Heart left ventricle (tissue), 16 donors: ENCODE measurements around the gene RND1. TPM values are rescaled to one million over a fixed set of nuclear protein-coding genes. Genes with fewer than 3 reads are reported as not detected.
A peak's percentile ranks its signal among the peaks of the same experiment; 100 is the strongest.

Source experiments
- ATAC-seq, 4 donors: fragments of 200-7000 bp; cut with Tn5 transposase; one replicate each; pipeline ENCODE4 v1.9.1; 2020 to 2022; ENCODE audit warnings: moderate library complexity in 4 of 4, mild to moderate bottlenecking in 3 of 4, moderate number of reproducible peaks in 1 of 4
- DNase-seq, 5 donors: peaks; one replicate each; pipeline ENCODE4 v3.0.0-alpha.2; 2020
- H3K27ac ChIP-seq, 12 donors: fragments of 200-600 bp; sonication (generic) in 4 of 12; one replicate each; pipeline versions ENCODE4 v1.5.0 to v1.8.0; 2016 to 2022; ENCODE audit warnings: mild to moderate bottlenecking in 2 of 12
- H3K27me3 ChIP-seq, 9 donors: fragments of 200-600 bp; sonication (generic) in 2 of 9; one replicate each; pipeline versions ENCODE4 v1.5.1 to v1.8.0; 2016 to 2022; ENCODE audit warnings: mild to moderate bottlenecking in 3 of 9
- H3K36me3 ChIP-seq, 9 donors: fragments of 200-600 bp; sonication (generic) in 2 of 9; one replicate each; pipeline versions ENCODE4 v1.5.0 to v1.8.0; 2018 to 2022; ENCODE audit warnings: mild to moderate bottlenecking in 2 of 9
- H3K4me1 ChIP-seq, 12 donors: fragments of 200-600 bp; sonication (generic) in 4 of 12; one replicate each; pipeline versions ENCODE4 v1.5.0 to v1.8.0; 2016 to 2022; ENCODE audit warnings: mild to moderate bottlenecking in 3 of 12
- H3K4me3 ChIP-seq, 12 donors: fragments of 200-600 bp; sonication (generic) in 4 of 12; one replicate each; pipeline versions ENCODE4 v1.5.0 to v1.8.0; 2017 to 2022; ENCODE audit warnings: mild to moderate bottlenecking in 9 of 12, moderate library complexity in 4 of 12
- H3K9me3 ChIP-seq, 12 donors: fragments of 200-600 bp; sonication (generic) in 4 of 12; one replicate each; pipeline versions ENCODE4 v1.5.0 to v1.8.0; 2016 to 2022; ENCODE audit warnings: mild to moderate bottlenecking in 1 of 12
- CTCF ChIP-seq, 12 donors: fragments of 200-600 bp; sonication (generic) in 4 of 12; IDR thresholded peaks; one replicate each; pipeline versions ENCODE4 v1.5.0 to v1.8.0; 2018 to 2022; ENCODE audit warnings: antibody characterized with exemption in 12 of 12, mild to moderate bottlenecking in 5 of 12
- POLR2A ChIP-seq, 2 donors: fragments of 450-650 bp; IDR thresholded peaks; one replicate each; pipeline ENCODE4 v1.6.1; 2017; ENCODE audit warnings: antibody characterized with exemption in 2 of 2, mild to moderate bottlenecking in 2 of 2, moderate library complexity in 2 of 2
- WGBS, 4 donors: extraction: QIAGEN DNeasy Blood & Tissue Kit in 2 of 4; methylation state at CpG; one replicate each; pipeline versions ENCODE4 v1.1.5 to v1.1.7; 2013 to 2018; 5-methylcytosine and 5-hydroxymethylcytosine counted together
- intact Hi-C, 10 donors: fragments of 100-400 bp; cut with DNase I; formaldehyde crosslinking; loops; one replicate each; pipeline versions ENCODE4 v1.11.1 to v1.14.2; 2022
- polyA plus RNA-seq, 2 donors: library from polyadenylated mRNA; stranded (reverse); fragments of 200-250 nt; gene quantifications; one replicate each; pipeline ENCODE4 v1.2.3, GENCODE V29; 2013
- total RNA-seq, 9 donors: library from RNA; depleted of rRNA in 2 of 9; stranded (reverse); fragments of >200 nt in 2 of 9; fragmentation: NEBNext Ultra II Directional in 3 of 9; extraction: Animal tissue kit (Norgen Biotek cat#: 25700) in 3 of 9; gene quantifications; one replicate each; pipeline versions ENCODE4 v1.1.0 to v1.2.4, GENCODE V29; 2016 to 2023
- donor health status: ischemic (EF 13 %, LVEDD 7.1; RV severe dilation, severe dysfunction).
- donor health status: healthy with polysubstance abuse.
- donor health status: DM: no; HTN: yes; CAD: no.
- donor health status: DM: no; HTN: no; CAD: no.
- donor health status: ischemic (EF 25% LVEDD 6.9; RV normal size, moderate dysfunction).
- donor health status: ischemic (EF 25% LVEDD 5.7; RV mildly dilated, moderate dysfunction).
- donor health status: healthy.
- donor health status: DM: yes; HTN: yes; CAD: no.
- donor health status: ischemic (EF 35%, LVEDD 5.7; RV mildly dilated, moderate dysfunction).
- donor health status: nonischemic (EF 11% LVEDD 7.7; RV severe dilation, severe dysfunction).
- donor health status: DM: yes; HTN: yes; CAD: no.
- donor health status: PGD.
- donor health status: ischemic (EF 29% LVEDD 5.4; RV normal size, mild dysfunction).
- donor health status: nonischemic (EF 23%, LVEDD 6.1; RV moderate dilation, normal function).

Gene RND1
- total and polyA plus RNA-seq, 11 donors = 0.35 to 1.5 (median 0.60) TPM; not detected in 2

- WGBS, 4 donors = 84 to 91% (median 88%) methylated on average over 12 of the region's 12 CpGs
- DNase-seq = peak in 1 of 5 donors; percentile 43
- intact Hi-C loops = no loop called here
- Histone ChIP-seq H3K27me3 (no peaks in the 10 kb centered on the region), H3K27ac (no peak overlapping the region), H3K36me3 (peaks cover 2 to 100% (median 97%) of the 10 kb centered on the region in 9 donors), H3K4me1 (no peaks in the 10 kb centered on the region), H3K9me3 (no peaks in the 10 kb centered on the region), H3K4me3 (no peak overlapping the region)
- no peak for ATAC-seq
- no peak for TF ChIP-seq POLR2A (IDR thresholded peaks at IDR 0.05)
- TF ChIP-seq CTCF (IDR thresholded peaks at IDR 0.05) = no peak
Observed at GRCh38 chr12:48832321-48833060, 33.2 kb downstream of the RND1 start.

- intact Hi-C loops = no loop called here
- H3K27ac ChIP-seq = no peak overlapping the region
- DNase-seq = peak in 1 of 5 donors; percentile 14
- 89 to 94% (median 90%) methylated on average over 6 of the region's 6 CpGs for WGBS, 4 donors
- H3K27me3 ChIP-seq = no peaks in the 10 kb centered on the region
- ATAC-seq = no peak
- H3K4me3 ChIP-seq = no peak overlapping the region
- H3K4me1 ChIP-seq = no peaks in the 10 kb centered on the region
- peaks cover 2 to 98% (median 91%) of the 10 kb centered on the region in 9 donors for H3K36me3 ChIP-seq
- H3K9me3 ChIP-seq = no peaks in the 10 kb centered on the region
- TF ChIP-seq POLR2A (IDR thresholded peaks at IDR 0.05) (no peak), CTCF (IDR thresholded peaks at IDR 0.05) (no peak)
Observed at GRCh38 chr12:48831257-48831656, 34.4 kb downstream of the RND1 start.

GRCh38 chr12:48828841-48829575, 36.7 kb downstream of the RND1 start:
- no peak for ATAC-seq
- H3K9me3 ChIP-seq = no peaks in the 10 kb centered on the region
- peaks cover 2 to 85% (median 72%) of the 10 kb centered on the region in 9 donors for H3K36me3 ChIP-seq
- DNase-seq = no peak
- intact Hi-C loops = no loop called here
- no peaks in the 10 kb centered on the region for H3K27me3 ChIP-seq
- H3K4me1 ChIP-seq = no peaks in the 10 kb centered on the region
- no peak overlapping the region for H3K4me3 ChIP-seq
- H3K27ac ChIP-seq = no peak overlapping the region
- TF ChIP-seq POLR2A (IDR thresholded peaks at IDR 0.05) (no peak), CTCF (IDR thresholded peaks at IDR 0.05) (no peak)
- 90 to 93% (median 92%) methylated on average over 13 to 16 of the region's 16 CpGs for WGBS, 4 donors

- peaks cover 2 to 79% (median 65%) of the 10 kb centered on the region in 9 donors for H3K36me3 ChIP-seq
- ATAC-seq (no peak), DNase-seq (no peak)
- H3K27me3 ChIP-seq = no peaks in the 10 kb centered on the region
- no peak overlapping the region for H3K4me3 ChIP-seq
- no peaks in the 10 kb centered on the region for H3K9me3 ChIP-seq
- H3K27ac ChIP-seq = no peak overlapping the region
- intact Hi-C loops = no loop called here
- TF ChIP-seq CTCF (IDR thresholded peaks at IDR 0.05) (no peak), POLR2A (IDR thresholded peaks at IDR 0.05) (no peak)
- WGBS, 4 donors = 49 to 76% (median 62%) methylated on average over 2 of the region's 2 CpGs
- no peaks in the 10 kb centered on the region for H3K4me1 ChIP-seq
Observed at GRCh38 chr12:48828293-48828692, 37.4 kb downstream of the RND1 start.
